H9 (cell line): ENCODE results near the gene CHRNA4. TPM values are rescaled to one million over a fixed set of nuclear protein-coding genes. Genes with fewer than 3 reads are reported as not detected.

ENCODE experiments used
- DNase-seq: peaks from one replicate; pipeline ENCODE4 v3.0.0-alpha.2; 2017
- H2AFZ ChIP-seq: one replicate; pipeline ENCODE4 v1.6.1; 2013; ENCODE audit warnings: mild to moderate bottlenecking, low read length, control low read depth, moderate library complexity
- H2AK5ac ChIP-seq: 2 replicates; pipeline ENCODE4 v1.6.1; 2013; ENCODE audit warnings: low read length, control low read depth, mixed read lengths; ENCODE audit not compliant: insufficient read length
- H2BK120ac ChIP-seq: one replicate; pipeline ENCODE4 v1.6.1; 2013; ENCODE audit warnings: low read depth, mild to moderate bottlenecking, low read length, control low read depth, inconsistent platforms; ENCODE audit not compliant: poor library complexity, severe bottlenecking
- H2BK12ac ChIP-seq: 2 replicates; pipeline ENCODE4 v1.6.1; 2013; ENCODE audit warnings: low read length, control low read depth, mixed read lengths, low read depth; ENCODE audit not compliant: insufficient read length
- H2BK15ac ChIP-seq: 2 replicates; pipeline ENCODE4 v1.6.1; 2013; ENCODE audit warnings: low read depth, low read length, control low read depth
- H2BK20ac ChIP-seq: one replicate; pipeline ENCODE4 v1.6.1; 2013; ENCODE audit warnings: low read depth, mild to moderate bottlenecking, low read length, control low read depth, inconsistent platforms; ENCODE audit not compliant: poor library complexity, severe bottlenecking
- H2BK5ac ChIP-seq: 2 replicates; pipeline ENCODE4 v1.6.1; 2013; ENCODE audit warnings: low read length, control low read depth, mixed read lengths; ENCODE audit not compliant: insufficient read length
- H3K14ac ChIP-seq: 2 replicates; pipeline ENCODE4 v1.6.1; 2013; ENCODE audit warnings: low read length, control low read depth; ENCODE audit not compliant: insufficient read depth
- H3K18ac ChIP-seq: 2 replicates; pipeline ENCODE4 v1.6.1; 2013; ENCODE audit warnings: low read depth, mild to moderate bottlenecking, mixed read lengths, low read length, control low read depth; ENCODE audit not compliant: insufficient read length
- H3K23ac ChIP-seq: 2 replicates; pipeline ENCODE4 v1.6.1; 2013; ENCODE audit warnings: low read length, control low read depth, mixed read lengths, low read depth; ENCODE audit not compliant: insufficient read length
- H3K23me2 ChIP-seq: 2 replicates; pipeline ENCODE4 v1.6.1; 2013; ENCODE audit warnings: low read depth, mild to moderate bottlenecking, mixed read lengths, low read length, control low read depth; ENCODE audit not compliant: insufficient read length, poor library complexity, severe bottlenecking
- H3K27ac ChIP-seq: 2 replicates; pipeline ENCODE4 v1.5.1; 2013; ENCODE audit warnings: low read length, control low read depth, mixed read lengths, low read depth; ENCODE audit not compliant: insufficient read length
- H3K27me3 ChIP-seq: 2 replicates; pipeline ENCODE4 v1.6.1; 2013; ENCODE audit warnings: low read length, control low read depth, inconsistent platforms; ENCODE audit not compliant: insufficient read depth
- H3K4ac ChIP-seq: 2 replicates; pipeline ENCODE4 v1.6.1; 2013; ENCODE audit warnings: low read depth, mild to moderate bottlenecking, control low read depth, inconsistent platforms, low read length, moderate library complexity
- H3K4me1 ChIP-seq: 2 replicates; pipeline ENCODE4 v1.6.1; 2013; ENCODE audit warnings: low read length, control low read depth, inconsistent platforms; ENCODE audit not compliant: insufficient read depth
- H3K4me2 ChIP-seq: 2 replicates; pipeline ENCODE4 v1.6.1; 2013; ENCODE audit warnings: low read length, control low read depth, mixed read lengths; ENCODE audit not compliant: insufficient read length, insufficient read depth
- H3K56ac ChIP-seq: 2 replicates; pipeline ENCODE4 v1.6.1; 2013; ENCODE audit warnings: low read depth, mild to moderate bottlenecking, mixed read lengths, low read length, control low read depth; ENCODE audit not compliant: insufficient read length
- H3K79me1 ChIP-seq: 2 replicates; pipeline ENCODE4 v1.6.1; 2013; ENCODE audit warnings: low read depth, mild to moderate bottlenecking, moderate library complexity, low read length, control low read depth, inconsistent platforms; ENCODE audit not compliant: insufficient read depth, poor library complexity, severe bottlenecking
- H3K79me2 ChIP-seq: 2 replicates; pipeline ENCODE4 v1.6.1; 2013; ENCODE audit warnings: low read length, control low read depth, inconsistent platforms; ENCODE audit not compliant: insufficient read depth
- H3K9ac ChIP-seq: 2 replicates; pipeline ENCODE4 v1.6.1; 2013; ENCODE audit warnings: low read length, control low read depth, mixed read lengths; ENCODE audit not compliant: insufficient read length; ENCODE audit errors: extremely low read depth
- H3K9me3 ChIP-seq: one replicate; pipeline ENCODE4 v1.6.1; 2013; ENCODE audit warnings: low read depth, low read length, inconsistent platforms; ENCODE audit not compliant: control insufficient read depth
- H3T11ph ChIP-seq: one replicate; pipeline ENCODE4 v1.6.1; 2013; ENCODE audit warnings: mild to moderate bottlenecking, low read length, control low read depth, inconsistent platforms
- H4K20me1 ChIP-seq: one replicate; pipeline ENCODE4 v1.6.1; 2013; ENCODE audit not compliant: control insufficient read depth, insufficient read length, insufficient read depth
- H4K5ac ChIP-seq: 2 replicates; pipeline ENCODE4 v1.6.1; 2013; ENCODE audit warnings: low read depth, mild to moderate bottlenecking, mixed read lengths, low read length, control low read depth; ENCODE audit not compliant: insufficient read length
- H4K8ac ChIP-seq: replicated peaks from 2 replicates; pipeline ENCODE4 v1.6.1; 2013; ENCODE audit warnings: low read length, control low read depth, mixed read lengths, low read depth; ENCODE audit not compliant: insufficient read length
- H4K91ac ChIP-seq: 2 replicates; pipeline ENCODE4 v1.6.1; 2013; ENCODE audit warnings: low read depth, mild to moderate bottlenecking, moderate library complexity, mixed read lengths, low read length, control low read depth; ENCODE audit not compliant: insufficient read length
- H3K27ac Mint-ChIP-seq, 3 experiments: 2 replicates in 2 of 3; 3 replicates in 1 of 3; pipeline ENCODE4 v1.8.0; 2020 to 2021; ENCODE audit warnings: mixed read lengths in 3 of 3, mild to moderate bottlenecking in 1 of 3, moderate library complexity in 1 of 3
- H3K27me3 Mint-ChIP-seq: 2 replicates; pipeline ENCODE4 v1.8.0; 2021; ENCODE audit warnings: low read depth, mild to moderate bottlenecking, moderate library complexity, mixed read lengths
- H3K36me3 Mint-ChIP-seq, 3 experiments: 2 replicates in 2 of 3; 3 replicates in 1 of 3; pipeline ENCODE4 v1.8.0; 2020 to 2021; ENCODE audit warnings: low read depth in 3 of 3, mixed read lengths in 3 of 3; ENCODE audit not compliant: insufficient read depth in 1 of 3
- H3K4me1 Mint-ChIP-seq, 2 experiments: 2 replicates each; pipeline ENCODE4 v1.8.0; 2020; ENCODE audit warnings: mixed read lengths in 2 of 2
- H3K4me3 Mint-ChIP-seq, 2 experiments: 2 replicates in 1 of 2; 3 replicates in 1 of 2; pipeline ENCODE4 v1.8.0; 2020 to 2021; ENCODE audit warnings: mild to moderate bottlenecking in 2 of 2, mixed read lengths in 2 of 2, moderate library complexity in 1 of 2
- H3K9me3 Mint-ChIP-seq, 2 experiments: 2 replicates in 1 of 2; 3 replicates in 1 of 2; pipeline ENCODE4 v1.8.0; 2020; ENCODE audit warnings: mild to moderate bottlenecking in 2 of 2, mixed read lengths in 2 of 2, moderate library complexity in 1 of 2
- CTCF ChIP-seq: fragments of 200-600 bp; sonication (generic); conservative IDR thresholded peaks from 3 replicates; pipeline ENCODE4 v1.8.0; 2021; ENCODE audit warnings: antibody characterized with exemption, mild to moderate bottlenecking
- WGBS: extraction: QIAGEN DNeasy Blood & Tissue Kit; methylation state at CpG from one replicate; pipeline ENCODE4 v1.1.7; 2013; ENCODE audit warnings: missing lambda C conversion rate, low lambda C conversion rate, mixed read lengths; ENCODE audit not compliant: insufficient read length; ENCODE audit errors: extremely low coverage; 5-methylcytosine and 5-hydroxymethylcytosine counted together
- total RNA-seq: library from RNA; stranded (reverse); gene quantifications from 2 replicates; pipeline ENCODE4 v1.2.1, GENCODE V29; 2021

CHRNA4 gene
- total RNA-seq, 1 experiment from 2014 or later, result 2.5 TPM

DNA sequence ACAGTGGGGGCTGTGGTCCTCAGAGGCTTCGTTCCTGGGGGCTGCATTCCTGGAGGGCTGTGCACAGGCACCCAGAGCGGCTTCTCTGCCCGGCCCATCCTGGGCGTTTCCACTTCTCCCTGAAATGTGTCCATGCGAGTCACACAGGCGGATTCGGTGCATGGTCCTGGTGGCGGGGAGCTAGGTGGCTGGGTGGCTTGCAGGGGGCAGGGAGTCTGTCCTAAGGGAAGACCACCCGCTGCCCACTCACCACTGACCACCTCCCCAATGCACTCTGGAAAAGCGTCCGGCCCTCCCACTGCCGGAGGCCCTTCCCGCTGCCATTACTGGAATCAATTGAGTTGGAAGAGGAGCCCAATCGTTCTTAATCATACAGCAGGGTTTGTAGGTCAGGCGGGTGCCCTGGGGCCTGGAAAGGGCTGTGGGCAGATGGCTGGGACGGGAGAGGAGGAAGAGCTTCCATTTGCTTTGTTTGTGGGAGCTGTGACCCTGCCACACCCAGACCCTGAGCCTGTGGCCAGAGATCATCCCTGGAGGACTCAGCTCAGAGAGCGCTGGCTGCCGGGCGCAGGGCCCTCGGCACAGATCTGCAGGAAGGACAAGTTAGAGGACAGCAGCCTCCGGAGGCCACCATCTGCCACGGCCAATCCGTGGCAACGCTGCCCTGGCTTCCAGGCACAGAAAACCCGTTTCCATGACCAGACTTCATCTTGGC is 6.4 kb downstream of the CHRNA4 start:
- peaks cover 0 to 7% (median 4%) of the 10 kb centered on the region in 3 experiments; a peak in 3 of 7 replicates for H3K36me3 Mint-ChIP-seq
- H3K79me1 ChIP-seq, result no peaks in the 10 kb centered on the region
- H3K23ac ChIP-seq, result no peak overlapping the region
- no peak for TF ChIP-seq CTCF
- H3T11ph ChIP-seq, result no peak overlapping the region
- H3K14ac ChIP-seq, result no peak overlapping the region
- no peak overlapping the region for H3K4me3 Mint-ChIP-seq
- H2BK120ac ChIP-seq, result no peak overlapping the region
- H3K9me3 Mint-ChIP-seq, result peaks cover 0 to 10% of the 10 kb centered on the region in 2 experiments; a peak in 2 of 5 replicates
- H3K18ac ChIP-seq, result no peak overlapping the region
- peaks cover 2% of the 10 kb centered on the region for H4K20me1 ChIP-seq
- peaks cover 21% of the 10 kb centered on the region for H3K27me3 Mint-ChIP-seq
- no peak overlapping the region for H2AK5ac ChIP-seq
- no peaks in the 10 kb centered on the region for H3K23me2 ChIP-seq
- no peak overlapping the region for H4K5ac ChIP-seq
- no CpG with 5 or more reads among the region's 25 CpGs for WGBS
- no peak overlapping the region for H2BK20ac ChIP-seq
- no peak overlapping the region for H2BK15ac ChIP-seq
- H3K9me3 ChIP-seq, result no peaks in the 10 kb centered on the region
- no peaks in the 10 kb centered on the region for H3K27me3 ChIP-seq
- H3K9ac ChIP-seq, result no peak overlapping the region
- no peak overlapping the region for H4K91ac ChIP-seq
- no peak overlapping the region for H2BK5ac ChIP-seq
- no peaks in the 10 kb centered on the region for H3K4me1 ChIP-seq
- no peaks in the 10 kb centered on the region for H3K79me2 ChIP-seq
- H3K27ac Mint-ChIP-seq, result peak overlapping the region in 1 of 3 experiments; percentile 18; a peak in 1 of 7 replicates
- H2BK12ac ChIP-seq, result no peak overlapping the region
- H3K56ac ChIP-seq, result no peak overlapping the region
- no peak overlapping the region for H3K27ac ChIP-seq
- H3K4me1 Mint-ChIP-seq, result peaks cover 5 to 9% of the 10 kb centered on the region in 2 experiments
- H3K4me2 ChIP-seq, result no peak overlapping the region
- no peak overlapping the region for H4K8ac ChIP-seq
- H2AFZ ChIP-seq, result no peak overlapping the region
- no peak overlapping the region for H3K4ac ChIP-seq
- DNase-seq, result no peak
